Measurements from ENCODE around the gene LRRC59.
"Not testable (repeated sequence)": the region's sequence is repeated elsewhere in the genome, so short reads cannot be mapped to it uniquely, and the experiment has no call there.

The LRRC59 gene

GRCh38 chr17:50350733-50351132 lies 46.6 kb downstream of the LRRC59 start:
- DNase-seq (ENCODE audit: low read depth, low spot score) = no peak
- no peak overlapping the region for H3K27ac ChIP-seq

- DNase-seq (ENCODE audit: low read depth, low spot score) = no peak
- H3K27ac ChIP-seq = no peak overlapping the region
Measured at GRCh38 chr17:50349243-50349600, 48.1 kb downstream of the LRRC59 start.

GRCh38 chr17:50348522-50349242 lies 48.6 kb downstream of the LRRC59 start:
- no peak overlapping the region for H3K27ac ChIP-seq
- no peak for DNase-seq (ENCODE audit: low read depth, low spot score)

- H3K27ac ChIP-seq = no peak overlapping the region
- DNase-seq (ENCODE audit: low read depth, low spot score) = no peak
Measured at GRCh38 chr17:50347894-50348291, 49.4 kb downstream of the LRRC59 start.

DNA sequence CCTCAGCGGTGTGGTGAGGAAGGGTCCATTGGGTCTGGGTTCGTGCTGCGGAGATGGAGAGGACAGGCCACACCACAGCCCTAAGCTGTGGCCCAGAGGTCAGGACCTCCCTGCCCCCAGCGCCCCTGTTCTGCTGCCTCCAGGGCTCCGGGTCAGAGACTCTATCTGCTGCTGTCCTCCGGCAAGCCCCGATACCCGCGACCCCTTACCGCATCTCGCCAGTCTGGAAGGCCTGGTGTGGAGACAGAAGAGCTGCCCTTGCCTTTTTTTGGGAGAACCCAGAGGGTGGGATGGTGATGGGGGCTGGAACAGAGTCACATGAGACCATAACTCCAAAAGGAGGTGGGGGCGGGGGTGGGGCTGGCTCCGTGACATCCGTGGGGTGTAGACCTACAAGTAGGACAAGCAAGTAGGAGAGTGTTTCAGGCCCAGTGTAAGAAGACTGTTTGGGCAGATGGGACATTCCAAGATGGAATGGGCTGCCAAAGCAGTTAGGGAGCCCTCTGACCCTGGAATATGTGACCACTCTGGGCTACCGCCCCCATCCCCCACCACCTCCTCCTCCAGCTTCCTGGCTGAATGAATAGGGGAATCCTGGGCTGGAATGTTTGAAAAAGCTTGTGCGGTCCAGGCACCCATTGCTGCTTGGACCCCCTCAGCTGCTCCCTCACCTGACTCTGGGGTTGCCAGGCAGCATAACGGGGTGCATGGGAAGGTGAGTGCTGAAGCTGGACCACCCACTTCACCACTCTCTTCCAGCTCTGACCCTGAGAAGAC lies 50.0 kb downstream of the LRRC59 start:
- peak overlapping the region; percentile 40 for H3K27ac ChIP-seq
- DNase-seq (ENCODE audit: low read depth, low spot score) = no peak

DNA sequence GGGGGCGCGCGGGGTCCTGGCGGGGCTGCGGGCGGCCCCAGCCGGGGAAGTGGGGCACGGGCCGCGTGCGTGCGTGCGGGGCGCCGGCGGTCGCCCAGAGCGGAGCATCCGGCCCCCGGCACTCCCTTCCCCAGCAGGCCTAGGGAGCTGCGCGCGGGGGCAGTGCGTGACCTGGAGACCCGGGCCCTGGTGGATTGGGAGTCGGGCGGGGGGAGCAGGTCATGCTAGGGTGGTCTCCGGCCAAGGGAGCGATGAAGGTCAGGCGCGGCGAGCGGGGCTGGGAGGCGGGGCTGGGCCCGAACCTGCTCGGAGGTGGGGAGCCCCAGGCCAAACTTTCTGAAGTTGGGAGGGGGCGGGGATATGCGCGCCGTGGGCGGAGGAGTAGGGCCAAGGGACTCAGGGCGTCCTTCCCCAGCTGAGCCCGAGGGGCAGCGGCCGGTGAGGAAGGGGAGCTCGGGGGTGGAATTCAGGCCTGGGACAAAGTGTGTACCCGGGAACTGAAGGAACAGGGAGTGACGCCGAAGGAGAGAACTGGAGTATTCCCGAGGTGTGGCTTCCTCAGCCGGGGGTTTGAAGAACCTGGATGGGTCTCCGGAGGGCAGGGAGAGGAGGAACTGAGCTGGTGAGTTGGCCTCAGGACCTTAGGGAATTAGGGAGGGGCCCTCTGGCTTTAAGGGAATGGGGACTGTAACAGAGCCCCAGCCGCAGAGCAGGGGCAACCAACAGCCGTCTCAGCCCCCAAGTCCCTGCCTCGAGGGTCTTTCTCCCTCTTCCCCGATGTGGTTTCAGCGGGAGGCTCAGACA lies 50.8 kb downstream of the LRRC59 start:
- H3K27ac ChIP-seq = peak overlapping the region; percentile 40
- no peak for DNase-seq (ENCODE audit: low read depth, low spot score)

DNA sequence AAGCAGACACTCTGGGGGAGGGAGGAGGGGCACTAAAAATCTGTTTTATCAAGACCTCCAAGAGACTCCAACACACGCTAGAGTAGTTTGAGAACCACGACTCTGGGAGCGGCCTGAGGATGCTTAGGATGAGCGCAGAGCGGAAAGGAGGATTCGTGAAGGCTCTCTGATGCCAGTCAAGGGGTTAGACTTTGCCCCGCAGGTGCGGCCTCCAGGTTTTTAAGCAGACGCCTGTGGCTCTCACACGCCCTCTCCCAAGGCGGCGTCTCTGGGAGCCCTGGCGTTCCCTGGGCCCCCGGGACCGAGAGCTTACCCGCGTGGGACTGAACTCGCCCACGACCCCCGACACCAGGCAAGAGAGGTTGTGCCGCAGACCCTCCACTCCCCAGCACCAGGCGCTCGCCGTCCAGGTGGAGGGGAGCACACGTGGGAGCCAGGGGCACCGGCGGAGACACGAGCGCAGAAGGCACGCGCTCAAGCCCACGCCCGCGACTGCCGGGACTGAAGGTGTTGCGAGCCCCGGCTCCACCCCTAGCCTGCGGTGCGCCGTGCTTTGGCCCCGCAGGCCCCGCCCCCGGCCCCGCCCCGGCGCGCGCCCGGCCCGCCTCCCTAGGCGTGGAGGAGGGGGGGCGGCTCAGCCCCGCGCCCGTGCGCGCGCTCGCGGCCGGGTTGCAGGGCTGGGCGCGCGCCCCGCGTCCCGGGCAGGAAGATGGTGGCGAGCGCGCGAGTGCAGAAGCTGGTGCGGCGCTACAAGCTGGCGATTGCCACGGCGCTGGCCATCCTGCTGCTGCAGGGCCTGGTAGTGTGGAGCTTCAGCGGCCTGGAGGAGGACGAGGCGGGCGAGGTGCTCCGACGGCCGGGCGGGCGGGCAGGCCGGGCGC lies 51.7 kb downstream of the LRRC59 start, which contains the start of gene XYLT2:
Gene XYLT2, plus strand, starts transcription at position 695 of the 881 bp plus-strand sequence. Its CDS starts 15 bp downstream, at position 710.
- peak; percentile 27 for DNase-seq (ENCODE audit: low read depth, low spot score)
- H3K27ac ChIP-seq = peak within 1 kb of the TSS; percentile 40

DNA sequence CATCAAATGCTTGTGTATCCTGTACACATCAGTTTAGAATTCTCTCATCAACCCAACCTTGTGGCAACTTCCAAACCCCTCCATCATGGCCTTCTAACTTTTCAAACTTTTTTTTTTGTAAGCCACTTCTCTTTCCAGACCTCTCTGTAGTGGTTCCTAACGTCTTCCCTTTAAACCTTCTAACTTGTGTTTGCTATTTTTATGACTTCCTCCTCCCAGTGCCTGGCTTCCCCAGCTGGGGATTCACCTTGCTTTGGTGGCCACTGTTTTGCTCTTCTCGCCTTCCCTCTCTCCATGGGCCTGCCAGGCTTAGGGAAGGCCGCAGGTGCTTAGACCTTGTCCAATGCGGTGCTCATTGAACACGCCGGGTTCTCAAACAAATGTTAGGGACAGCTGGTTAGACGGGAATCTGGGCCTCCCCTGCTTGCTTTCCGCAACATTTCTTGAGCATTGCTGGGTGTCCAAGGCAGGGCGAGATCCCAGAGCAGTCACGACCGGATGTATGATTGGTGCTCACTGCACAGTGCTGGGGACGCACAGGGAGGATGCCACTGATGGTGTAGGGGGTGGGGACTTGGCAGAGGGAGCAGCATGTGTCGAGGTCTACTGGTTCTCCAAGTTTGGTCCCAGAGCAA lies 52.5 kb downstream of the LRRC59 start:
- H3K27ac ChIP-seq = no peak overlapping the region
- no peak for DNase-seq (ENCODE audit: low read depth, low spot score)

GRCh38 chr17:50339381-50339780 lies 57.9 kb downstream of the LRRC59 start:
- no peak for DNase-seq (ENCODE audit: low read depth, low spot score)
- no peak overlapping the region for H3K27ac ChIP-seq

GRCh38 chr17:50338645-50339044 lies 58.7 kb downstream of the LRRC59 start:
- DNase-seq (ENCODE audit: low read depth, low spot score) = no peak
- no peak overlapping the region for H3K27ac ChIP-seq

DNA sequence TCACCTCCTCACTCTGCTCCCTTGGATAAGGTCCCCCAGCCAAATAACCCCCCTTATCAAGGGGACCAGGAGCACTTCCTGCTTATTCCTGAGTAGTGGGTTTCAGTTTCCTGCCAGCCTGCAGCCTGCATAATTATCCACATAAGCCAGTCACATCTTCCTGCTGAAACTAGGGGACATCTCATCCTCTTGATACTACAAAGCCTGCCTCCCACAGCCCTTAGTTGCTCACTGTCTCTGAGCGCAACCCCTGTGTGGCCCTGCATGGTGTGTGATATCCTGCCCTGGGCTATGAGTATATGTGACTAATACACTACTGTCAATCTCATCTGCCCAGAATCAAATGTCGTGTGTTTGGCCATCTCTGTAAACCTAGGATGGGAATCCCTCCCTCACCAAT lies 59.4 kb downstream of the LRRC59 start:
- H3K27ac ChIP-seq = no peak overlapping the region
- DNase-seq (ENCODE audit: low read depth, low spot score) = no peak

DNA sequence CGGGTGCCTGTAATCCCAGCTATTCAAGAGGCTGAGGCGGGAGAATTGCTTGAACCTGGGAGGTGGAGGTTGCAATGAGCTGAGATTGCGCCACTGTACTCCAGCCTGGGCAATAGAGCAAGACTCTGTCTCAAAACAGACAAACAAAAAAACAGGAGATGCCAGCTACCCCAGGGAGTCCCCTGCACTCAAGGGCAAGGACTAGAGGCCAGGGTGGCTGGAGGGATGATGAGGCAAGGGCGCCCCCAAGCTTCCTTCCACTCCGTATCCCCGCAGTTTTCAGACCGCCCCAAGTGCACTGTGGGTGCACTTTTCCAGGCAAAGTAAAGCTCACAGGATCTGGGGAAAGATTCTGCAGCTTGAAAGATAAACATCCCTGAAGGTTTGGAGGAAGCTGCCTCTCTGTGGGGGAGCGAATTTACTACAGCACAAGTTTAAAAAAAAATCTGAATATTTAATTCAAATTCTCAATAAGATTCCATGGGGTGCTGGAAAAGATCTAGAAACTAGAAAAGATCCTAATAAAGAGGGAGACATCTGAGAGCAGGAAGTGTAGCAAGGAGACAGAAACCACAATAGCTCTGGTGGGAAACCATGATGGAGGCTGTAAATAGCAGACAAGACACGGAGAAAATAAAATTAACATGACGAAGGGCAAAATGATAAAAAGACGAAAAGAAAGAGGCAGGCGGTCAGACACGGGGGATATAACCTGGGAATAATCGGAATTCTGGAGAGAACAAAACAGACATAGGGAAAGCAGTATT lies 63.8 kb downstream of the LRRC59 start:
- DNase-seq (ENCODE audit: low read depth, low spot score); H3K27ac ChIP-seq: not testable (repeated sequence)

DNA sequence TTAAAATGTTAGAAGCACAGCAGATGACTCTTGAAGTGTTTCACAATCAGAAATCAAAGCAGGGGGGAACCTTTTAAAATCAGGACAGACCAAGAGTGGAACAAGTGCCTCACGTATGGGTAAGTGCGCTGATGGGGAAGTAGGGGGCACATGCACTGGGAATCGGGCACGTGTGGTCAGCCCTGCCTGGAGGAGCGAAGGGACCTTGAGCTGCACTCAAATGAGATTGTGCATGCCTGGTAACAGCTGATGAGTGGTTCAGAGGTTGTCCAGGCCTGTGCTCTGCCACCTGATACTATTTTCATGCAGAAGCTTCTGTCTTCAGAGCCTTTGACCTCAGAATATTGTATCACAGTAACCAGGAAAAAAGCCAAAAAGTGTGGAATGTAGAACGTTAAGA lies 65.1 kb downstream of the LRRC59 start:
- no peak overlapping the region for H3K27ac ChIP-seq
- no peak for DNase-seq (ENCODE audit: low read depth, low spot score)
